H1 (cell line): Measurements from ENCODE around the gene MAGEB1. TPM values are rescaled to one million over a fixed set of nuclear protein-coding genes. Genes with fewer than 3 reads are reported as not detected.

Source experiments
- CTCF ChIA-PET: fragments of 300-600 bp; sonication (Branson Sonifier 250); formaldehyde crosslinking; loops from one replicate; lab custom pipeline; 2021; ENCODE audit not compliant: partially characterized antibody; lab: Charles Lee
- POLR2A ChIA-PET: fragments of 300-600 bp; sonication (Branson Sonifier 250); formaldehyde crosslinking; loops from one replicate; lab custom pipeline; 2021; ENCODE audit warnings: inconsistent platforms; ENCODE audit not compliant: partially characterized antibody; lab: Charles Lee
- DNase-seq, 2 experiments: peaks; one replicate each; pipeline versions ENCODE4 v3.0.0 to v3.0.0-alpha.2; 2010 to 2022; ENCODE audit warnings: low spot score in 2 of 2, low read depth in 1 of 2, mixed read lengths in 1 of 2
- FAIRE-seq: peaks from 2 replicates; lab custom pipeline; 2011; peaks lifted over from hg19 to GRCh38; lab: Jason Lieb, UNC
- H2AFZ ChIP-seq: 2 replicates; pipeline ENCODE4 v1.8.1; 2012; ENCODE audit warnings: low read length, inconsistent platforms
- H2AK5ac ChIP-seq: 2 replicates; pipeline ENCODE4 v1.6.1; 2013; ENCODE audit warnings: low read depth, low read length
- H2BK120ac ChIP-seq: replicated peaks from 2 replicates; pipeline ENCODE3; 2013; ENCODE audit warnings: low read depth, low read length, inconsistent platforms
- H2BK12ac ChIP-seq: 2 replicates; pipeline ENCODE4 v1.6.1; 2013; ENCODE audit warnings: low read depth, low read length
- H2BK15ac ChIP-seq: 2 replicates; pipeline ENCODE4 v1.6.1; 2013; ENCODE audit warnings: low read length
- H2BK20ac ChIP-seq: 2 replicates; pipeline ENCODE4 v1.6.1; 2013; ENCODE audit warnings: low read length
- H2BK5ac ChIP-seq: 2 replicates; pipeline ENCODE4 v1.6.1; 2013; ENCODE audit warnings: low read depth, low read length
- H3K14ac ChIP-seq: 2 replicates; pipeline ENCODE4 v1.6.1; 2013; ENCODE audit warnings: inconsistent platforms; ENCODE audit not compliant: insufficient read length
- H3K18ac ChIP-seq: 2 replicates; pipeline ENCODE4 v1.6.1; 2013; ENCODE audit warnings: low read length; ENCODE audit errors: extremely low read depth
- H3K23ac ChIP-seq: 2 replicates; pipeline ENCODE4 v1.6.1; 2013; ENCODE audit warnings: inconsistent platforms; ENCODE audit not compliant: insufficient read length
- H3K23me2 ChIP-seq: 2 replicates; pipeline ENCODE4 v1.6.1; 2013; ENCODE audit warnings: low read depth, low read length
- H3K27ac ChIP-seq: 2 replicates; pipeline ENCODE4 v1.6.1; 2011; ENCODE audit warnings: low read depth, low read length, inconsistent platforms
- H3K27me3 ChIP-seq, 4 experiments: replicated peaks in 1 of 4; 1 replicate in 1 of 4; 2 replicates in 3 of 4; pipeline versions ENCODE4 v1.6.1 to v1.8.1; 2011 to 2013; ENCODE audit warnings: low read length in 3 of 4, mild to moderate bottlenecking in 3 of 4, inconsistent platforms in 2 of 4, mixed read lengths in 2 of 4, moderate library complexity in 1 of 4; ENCODE audit not compliant: control insufficient read depth in 3 of 4, insufficient read depth in 3 of 4; ENCODE audit errors: extremely low read depth in 1 of 4
- H3K36me3 ChIP-seq, 4 experiments: 2 replicates each; pipeline versions ENCODE4 v1.6.1 to v1.8.1; 2011 to 2013; ENCODE audit warnings: mild to moderate bottlenecking in 4 of 4, low read length in 3 of 4, moderate library complexity in 2 of 4, control low read depth in 1 of 4, inconsistent platforms in 1 of 4; ENCODE audit not compliant: insufficient read depth in 4 of 4, control insufficient read depth in 2 of 4
- H3K4ac ChIP-seq: replicated peaks from 2 replicates; pipeline ENCODE3; 2013; ENCODE audit warnings: low read length, low read depth, mixed read lengths, inconsistent platforms; ENCODE audit not compliant: insufficient read length
- H3K4me1 ChIP-seq, 4 experiments: replicated peaks in 1 of 4; 1 replicate in 1 of 4; 2 replicates in 3 of 4; pipeline versions ENCODE4 v1.6.1 to v1.8.1; 2011 to 2013; ENCODE audit warnings: low read length in 3 of 4, inconsistent platforms in 2 of 4, mixed read lengths in 1 of 4; ENCODE audit not compliant: insufficient read depth in 4 of 4, control insufficient read depth in 3 of 4
- H3K4me2 ChIP-seq, 2 experiments: 2 replicates each; pipeline versions ENCODE4 v1.6.1 to v1.8.1; 2011 to 2013; ENCODE audit warnings: low read depth in 2 of 2, low read length in 2 of 2, control low read depth in 1 of 2, inconsistent platforms in 1 of 2, mild to moderate bottlenecking in 1 of 2; ENCODE audit not compliant: insufficient read depth in 1 of 2
- H3K4me3 ChIP-seq, 4 experiments: fragments of 200-600, 300-600 bp in 1 of 4; sonication (generic), shearing (Covaris generic), sonication (Bioruptor Twin) in 1 of 4; 2 replicates each; pipeline versions ENCODE4 v1.5.1 to v1.8.1; 2011 to 2016; ENCODE audit warnings: low read length in 4 of 4, low read depth in 3 of 4, control low read depth in 2 of 4, inconsistent platforms in 2 of 4, mild to moderate bottlenecking in 2 of 4, mixed read lengths in 1 of 4, moderate library complexity in 1 of 4; ENCODE audit not compliant: insufficient read depth in 2 of 4; ENCODE audit errors: extremely low read depth in 1 of 4
- H3K56ac ChIP-seq: replicated peaks from 2 replicates; pipeline ENCODE3; 2013; ENCODE audit warnings: low read depth, mild to moderate bottlenecking, mixed read lengths, low read length, inconsistent platforms; ENCODE audit not compliant: insufficient read length
- H3K79me1 ChIP-seq: 2 replicates; pipeline ENCODE4 v1.6.1; 2013; ENCODE audit warnings: low read depth, low read length, control low read depth
- H3K79me2 ChIP-seq, 2 experiments: 2 replicates each; pipeline versions ENCODE4 v1.6.1 to v1.8.1; 2012 to 2013; ENCODE audit warnings: low read length in 2 of 2, mild to moderate bottlenecking in 2 of 2, inconsistent platforms in 1 of 2; ENCODE audit not compliant: insufficient read depth in 2 of 2, control insufficient read depth in 1 of 2
- H3K9ac ChIP-seq, 4 experiments: replicated peaks in 1 of 4; 1 replicate in 1 of 4; 2 replicates in 3 of 4; pipeline versions ENCODE4 v1.6.1 to v1.8.1; 2011 to 2013; ENCODE audit warnings: low read depth in 3 of 4, low read length in 3 of 4, control low read depth in 2 of 4, mild to moderate bottlenecking in 2 of 4, moderate library complexity in 2 of 4, inconsistent platforms in 1 of 4; ENCODE audit errors: extremely low read depth in 1 of 4
- H3K9me3 ChIP-seq, 2 experiments: 2 replicates each; pipeline versions ENCODE4 v1.6.1 to v1.8.1; 2012 to 2013; ENCODE audit warnings: mild to moderate bottlenecking in 2 of 2, moderate library complexity in 2 of 2, control low read depth in 1 of 2, inconsistent platforms in 1 of 2, low read depth in 1 of 2, low read length in 1 of 2, mixed read lengths in 1 of 2; ENCODE audit not compliant: insufficient read depth in 2 of 2
- H4K20me1 ChIP-seq, 2 experiments: replicated peaks in 1 of 2; 2 replicates each; pipeline versions ENCODE3 to v1.8.1; 2011 to 2013; ENCODE audit warnings: inconsistent platforms in 2 of 2, low read length in 2 of 2, mild to moderate bottlenecking in 1 of 2; ENCODE audit not compliant: insufficient read depth in 2 of 2, control insufficient read depth in 1 of 2
- H4K5ac ChIP-seq: 2 replicates; pipeline ENCODE4 v1.6.1; 2013; ENCODE audit warnings: low read length, low read depth, mixed read lengths, inconsistent platforms; ENCODE audit not compliant: insufficient read length
- H4K8ac ChIP-seq: 2 replicates; pipeline ENCODE4 v1.8.0; 2013; ENCODE audit warnings: mild to moderate bottlenecking, moderate library complexity, low read length, inconsistent platforms; ENCODE audit not compliant: insufficient read depth; ENCODE audit errors: extremely low read depth
- H4K91ac ChIP-seq: replicated peaks from 2 replicates; pipeline ENCODE3; 2013; ENCODE audit warnings: low read length, mixed read lengths, inconsistent platforms; ENCODE audit not compliant: insufficient read length
- CBX5 ChIP-seq: fragments of 300-800, 300-1000 bp; sonication (generic); IDR thresholded peaks from 2 replicates; pipeline ENCODE4 v1.7.1; 2016; ENCODE audit warnings: antibody characterized with exemption, low read length, low read depth
- CHD2 ChIP-seq: IDR thresholded peaks from 2 replicates; pipeline ENCODE4 v1.6.1; 2012; ENCODE audit warnings: low read length, improper control_type of control experiment
- EGR1 ChIP-seq: IDR thresholded peaks from 2 replicates; pipeline ENCODE4 v1.6.1; 2011; ENCODE audit warnings: low read depth, low read length, borderline replicate concordance
- EZH2 ChIP-seq: fragments of 200-600 bp; sonication (generic); IDR thresholded peaks from 2 replicates; pipeline ENCODE4 v1.7.1; 2012; ENCODE audit warnings: low read depth, mild to moderate bottlenecking, moderate library complexity, low read length, inconsistent platforms; ENCODE audit not compliant: severe bottlenecking
- FOSL1 ChIP-seq: IDR thresholded peaks from 2 replicates; pipeline ENCODE4 v1.6.1; 2011; ENCODE audit warnings: mild to moderate bottlenecking, low read depth, low read length, moderate library complexity; ENCODE audit not compliant: insufficient read depth
- MAX ChIP-seq: IDR thresholded peaks from 2 replicates; pipeline ENCODE4 v1.6.1; 2012; ENCODE audit warnings: inconsistent platforms
- POLR2AphosphoS5 ChIP-seq: IDR thresholded peaks from 2 replicates; pipeline ENCODE4 v1.6.1; 2011; ENCODE audit warnings: low read depth, low read length
- POU5F1 ChIP-seq: IDR thresholded peaks from 2 replicates; pipeline ENCODE4 v1.6.1; 2011; ENCODE audit warnings: low read depth, mild to moderate bottlenecking, low read length, moderate library complexity
- SIRT6 ChIP-seq: IDR thresholded peaks from one replicate; pipeline ENCODE4 v1.7.1; 2012; ENCODE audit warnings: low read length, inconsistent platforms
- SIX5 ChIP-seq: IDR thresholded peaks from 2 replicates; pipeline ENCODE4 v1.6.1; 2011; ENCODE audit warnings: mild to moderate bottlenecking, low read depth, low read length
- SRF ChIP-seq: IDR thresholded peaks from 2 replicates; pipeline ENCODE4 v1.6.1; 2011; ENCODE audit warnings: mild to moderate bottlenecking, low read depth, low read length, moderate library complexity
- TAF1 ChIP-seq: IDR thresholded peaks from 2 replicates; pipeline ENCODE4 v1.6.1; 2011; ENCODE audit warnings: mild to moderate bottlenecking, low read depth, low read length
- TEAD4 ChIP-seq: IDR thresholded peaks from 2 replicates; pipeline ENCODE4 v1.6.1; 2012; ENCODE audit warnings: low read depth, low read length, inconsistent platforms, mixed read lengths
- ZNF274 ChIP-seq: IDR thresholded peaks from 2 replicates; pipeline ENCODE4 v1.7.0; 2012; ENCODE audit warnings: low read length, borderline replicate concordance; ENCODE audit errors: extremely low read depth
- WGBS, 2 experiments: shearing (Covaris generic) in 1 of 2; methylation state at CpG; one replicate each; pipeline versions ENCODE4 v1.1.6 to v1.1.7; 2013 to 2015; ENCODE audit warnings: low lambda C conversion rate in 2 of 2, mixed read lengths in 2 of 2, inconsistent platforms in 1 of 2, low coverage in 1 of 2, missing lambda C conversion rate in 1 of 2; ENCODE audit not compliant: insufficient replicate concordance in 2 of 2, insufficient coverage in 1 of 2, insufficient read length in 1 of 2; ENCODE audit errors: extremely low coverage in 1 of 2, missing lambda C conversion rate in 1 of 2; 5-methylcytosine and 5-hydroxymethylcytosine counted together
- polyA plus RNA-seq, 7 experiments: library from polyadenylated mRNA; depleted of rRNA in 3 of 7; stranded (reverse) in 5 of 7; unstranded in 2 of 7; fragments of >200 nt in 5 of 7; fragments of 200-250 nt in 2 of 7; gene quantifications; 1 replicate in 5 of 7; 2 replicates in 1 of 7; 4 replicates in 1 of 7; pipeline versions ENCODE4 v1.2.1 to v1.2.3, GENCODE V29; 2011 to 2013; ENCODE audit warnings: missing spikeins in 2 of 7, mixed read lengths in 2 of 7
- total RNA-seq: library from RNA; stranded (reverse); fragmentation: NEBNext Ultra II Directional; extraction: Animal tissue kit (Norgen Biotek cat#: 25700); gene quantifications from 2 replicates; pipeline ENCODE4 v1.2.1, GENCODE V29; 2021

Gene MAGEB1
- total and polyA plus RNA-seq, 2 of the 8 experiments (the other 6 are each of a cell fraction or from before 2014, with no cell fraction given) = 0.05 TPM; not detected in 1

- Histone ChIP-seq H3K23me2 (no peaks in the 10 kb centered on the region), H3K9ac (no peak overlapping the region), H3K4me1 (peaks cover 0 to under 1% (median 0%) of the 10 kb centered on the region in 4 experiments; a peak in 1 of 7 replicates), H3K79me1 (no peaks in the 10 kb centered on the region), H2BK5ac (no peak overlapping the region), H3K4me2 (no peak overlapping the region), H3K4me3 (no peak overlapping the region), H3K27me3 (no peaks in the 10 kb centered on the region), H3K4ac (no peak overlapping the region), H2BK12ac (no peak overlapping the region), H3K18ac (no peak overlapping the region), H3K56ac (no peak overlapping the region), H2AFZ (no peak overlapping the region), H3K14ac (no peak overlapping the region), H4K8ac (no peak overlapping the region), H3K27ac (no peak overlapping the region), H3K23ac (no peak overlapping the region), H4K20me1 (no peaks in the 10 kb centered on the region), H3K79me2 (no peaks in the 10 kb centered on the region), H4K5ac (no peak overlapping the region), H2BK120ac (no peak overlapping the region), H3K36me3 (no peaks in the 10 kb centered on the region), H2AK5ac (no peak overlapping the region), H4K91ac (no peak overlapping the region), H2BK20ac (no peak overlapping the region), H3K9me3 (no peaks in the 10 kb centered on the region; a peak in 1 of 4 replicates), H2BK15ac (no peak overlapping the region)
- WGBS, 2 experiments = 90% methylated on average over 5 of the region's 5 CpGs; no CpG with 5 or more reads in 1 of the 2 experiments
- POLR2A ChIA-PET = no interaction called here
- DNase-seq (no peak), FAIRE-seq (no peak)
- CTCF ChIA-PET = no interaction called here
- TF ChIP-seq SIX5 = no peak
- TF ChIP-seq TEAD4 = no peak
- TF ChIP-seq EZH2 = no peak
- TF ChIP-seq CHD2 = no peak
- TF ChIP-seq TAF1 = no peak
- TF ChIP-seq CBX5 = no peak
- TF ChIP-seq ZNF274 = no peak
- no peak for TF ChIP-seq EGR1
- TF ChIP-seq SRF = no peak
- TF ChIP-seq MAX = no peak
- TF ChIP-seq FOSL1 = no peak
- TF ChIP-seq POLR2AphosphoS5 = no peak
- TF ChIP-seq SIRT6 = no peak
- no peak for TF ChIP-seq POU5F1
These were observed 49.7 kb downstream of the MAGEB1 start for GRCh38 chrX:30296408-30297254.
